SK-N-SH (cell line): ENCODE data around the gene OSBPL8. TPM values are rescaled to one million over a fixed set of nuclear protein-coding genes. Genes with fewer than 3 reads are reported as not detected.

Source experiments
- CTCF ChIA-PET: fragments of 300-600, 350-600 bp; formaldehyde crosslinking; extraction: SDS; loops from one replicate; lab custom pipeline; 2021; lab: Yijun Ruan, JAX
- POLR2A ChIA-PET: fragments of 350-600 bp; sonication (Branson Sonifier 250); formaldehyde crosslinking; extraction: SDS; loops from one replicate; lab custom pipeline; 2020; ENCODE audit warnings: antibody characterized with exemption, inconsistent platforms; lab: Yijun Ruan, JAX
- DNase-seq: peaks from one replicate; pipeline ENCODE4 v3.0.0; 2012
- H2AFZ ChIP-seq: fragments of 200-600 bp; sonication (generic); 2 replicates; pipeline ENCODE4 v1.8.1; 2016; ENCODE audit warnings: antibody characterized with exemption, mild to moderate bottlenecking, low read depth
- H3F3A ChIP-seq: fragments of 200-600 bp; sonication (generic); replicated peaks from 2 replicates; pipeline ENCODE3; 2016; ENCODE audit warnings: antibody characterized with exemption, mild to moderate bottlenecking; ENCODE audit not compliant: insufficient read depth
- H3K27ac ChIP-seq, 2 experiments: fragments of 200-500 bp in 1 of 2; fragments of 200-600 bp in 1 of 2; sonication (Bioruptor generic) in 1 of 2; sonication (generic), shearing (Covaris generic) in 1 of 2; 2 replicates each; pipeline versions ENCODE4 v1.5.1 to v1.6.1; 2014 to 2016; ENCODE audit warnings: low read depth in 2 of 2, inconsistent platforms in 1 of 2, low read length in 1 of 2, mild to moderate bottlenecking in 1 of 2, mixed read lengths in 1 of 2
- H3K27me3 ChIP-seq: fragments of 200-600 bp; sonication (generic), shearing (Covaris generic); 2 replicates; pipeline ENCODE4 v1.6.1; 2016; ENCODE audit warnings: mixed run types; ENCODE audit not compliant: insufficient read depth
- H3K36me3 ChIP-seq, 2 experiments: fragments of 200-500 bp in 1 of 2; fragments of 200-600 bp in 1 of 2; sonication (Bioruptor generic) in 1 of 2; sonication (generic) in 1 of 2; replicated peaks in 1 of 2; 2 replicates each; pipeline versions ENCODE3 to v1.5.1; 2014 to 2016; ENCODE audit warnings: low read length in 1 of 2, mild to moderate bottlenecking in 1 of 2; ENCODE audit not compliant: insufficient read depth in 2 of 2, control insufficient read depth in 1 of 2
- H3K4me1 ChIP-seq, 2 experiments: fragments of 200-500 bp in 1 of 2; fragments of 200-600 bp in 1 of 2; sonication (Bioruptor generic) in 1 of 2; sonication (generic), shearing (Covaris generic) in 1 of 2; 2 replicates each; pipeline versions ENCODE4 v1.5.1 to v1.6.1; 2014 to 2016; ENCODE audit warnings: low read depth in 1 of 2, low read length in 1 of 2, mixed run types in 1 of 2; ENCODE audit not compliant: insufficient read depth in 2 of 2, control insufficient read depth in 1 of 2
- H3K4me2 ChIP-seq: fragments of 200-600 bp; sonication (generic), shearing (Covaris generic); 2 replicates; pipeline ENCODE4 v1.6.1; 2017; ENCODE audit warnings: mixed run types
- H3K4me3 ChIP-seq, 2 experiments: fragments of 200-500 bp in 1 of 2; fragments of 200-600 bp in 1 of 2; sonication (Bioruptor generic) in 1 of 2; sonication (generic), shearing (Covaris generic) in 1 of 2; 2 replicates each; pipeline versions ENCODE4 v1.5.1 to v1.8.1; 2014 to 2016; ENCODE audit warnings: low read depth in 2 of 2, inconsistent platforms in 1 of 2, low read length in 1 of 2, mild to moderate bottlenecking in 1 of 2, mixed read lengths in 1 of 2, moderate library complexity in 1 of 2
- H3K79me2 ChIP-seq: fragments of 200-600 bp; sonication (generic); 2 replicates; pipeline ENCODE4 v1.8.1; 2017; ENCODE audit warnings: mild to moderate bottlenecking; ENCODE audit not compliant: insufficient read depth
- H3K9ac ChIP-seq: fragments of 200-600 bp; sonication (generic); 2 replicates; pipeline ENCODE4 v1.6.1; 2017; ENCODE audit warnings: mixed run types
- H3K9me2 ChIP-seq: fragments of 200-600 bp; sonication (generic); 2 replicates; pipeline ENCODE4 v1.6.1; 2017; ENCODE audit warnings: mixed run types
- H3K9me3 ChIP-seq: fragments of 200-600 bp; sonication (generic); 2 replicates; pipeline ENCODE4 v1.6.1; 2017; ENCODE audit warnings: mixed run types, mild to moderate bottlenecking, moderate library complexity
- H4K20me1 ChIP-seq: fragments of 200-600 bp; sonication (generic); 2 replicates; pipeline ENCODE4 v1.6.1; 2017; ENCODE audit warnings: mild to moderate bottlenecking, mixed run types; ENCODE audit not compliant: insufficient read depth
- CHD2 ChIP-seq: fragments of 150-350 bp; IDR thresholded peaks from 2 replicates; pipeline ENCODE4 v1.6.1; 2018; ENCODE audit warnings: low read length; ENCODE audit not compliant: partially characterized antibody
- ELF1 ChIP-seq: IDR thresholded peaks from 2 replicates; pipeline ENCODE4 v1.4.0; 2012
- EZH2phosphoT487 ChIP-seq: fragments of 200-600 bp; sonication (generic); IDR thresholded peaks from 2 replicates; pipeline ENCODE4 v1.6.1; 2017; ENCODE audit warnings: low read depth, mixed run types, mild to moderate bottlenecking, antibody characterized with exemption, moderate library complexity, borderline replicate concordance
- FOXJ3 ChIP-seq: sonication (generic); formaldehyde crosslinking; IDR thresholded peaks from 2 replicates; pipeline ENCODE4 v1.5.1; 2020; ENCODE audit warnings: mild to moderate bottlenecking, missing genetic modification reagents
- GABPA ChIP-seq: IDR thresholded peaks from 2 replicates; pipeline ENCODE4 v1.4.0; 2012; ENCODE audit warnings: low read depth, mild to moderate bottlenecking
- GATA2 ChIP-seq: sonication (generic); formaldehyde crosslinking; IDR thresholded peaks from 2 replicates; pipeline ENCODE4 v1.5.0; 2020; ENCODE audit warnings: mild to moderate bottlenecking, missing genetic modification reagents
- JUND ChIP-seq: IDR thresholded peaks from 2 replicates; pipeline ENCODE4 v1.4.0; 2012
- MEF2A ChIP-seq: IDR thresholded peaks from 2 replicates; pipeline ENCODE4 v1.4.0; 2012; ENCODE audit warnings: low read depth, borderline replicate concordance
- MXI1 ChIP-seq: IDR thresholded peaks from 2 replicates; pipeline ENCODE4 v1.6.1; 2012; ENCODE audit warnings: mild to moderate bottlenecking, low read depth, low read length, improper control_type of control experiment
- NFIC ChIP-seq: IDR thresholded peaks from 2 replicates; pipeline ENCODE4 v1.4.0; 2012; ENCODE audit warnings: borderline replicate concordance
- POLR2AphosphoS5 ChIP-seq: IDR thresholded peaks from 2 replicates; pipeline ENCODE4 v1.6.1; 2012; ENCODE audit warnings: low read depth, low read length
- RCOR1 ChIP-seq: fragments of 150-350 bp; IDR thresholded peaks from 2 replicates; pipeline ENCODE4 v1.6.1; 2017; ENCODE audit warnings: antibody characterized with exemption, low read length
- RXRA ChIP-seq: IDR thresholded peaks from 2 replicates; pipeline ENCODE4 v1.4.0; 2012; ENCODE audit warnings: low read depth, mild to moderate bottlenecking, borderline replicate concordance
- SIN3A ChIP-seq: IDR thresholded peaks from 2 replicates; pipeline ENCODE4 v1.6.1; 2012; ENCODE audit warnings: low read depth, mild to moderate bottlenecking, low read length, moderate library complexity, borderline replicate concordance
- SMC3 ChIP-seq: IDR thresholded peaks from 2 replicates; pipeline ENCODE4 v1.6.1; 2012; ENCODE audit warnings: low read depth, low read length, improper control_type of control experiment
- TAF1 ChIP-seq: IDR thresholded peaks from 2 replicates; pipeline ENCODE4 v1.6.1; 2012; ENCODE audit warnings: low read depth, mild to moderate bottlenecking, low read length, moderate library complexity, borderline replicate concordance
- TCF12 ChIP-seq: IDR thresholded peaks from 2 replicates; pipeline ENCODE4 v1.4.0; 2012
- YY1 ChIP-seq: IDR thresholded peaks from 2 replicates; pipeline ENCODE4 v1.4.0; 2012; ENCODE audit warnings: low read depth, mild to moderate bottlenecking
- WGBS: methylation state at CpG from one replicate; pipeline ENCODE4 v1.1.6; 2017; ENCODE audit warnings: low lambda C conversion rate; 5-methylcytosine and 5-hydroxymethylcytosine counted together
- polyA plus RNA-seq, 3 experiments: library from polyadenylated mRNA; depleted of rRNA; stranded (reverse); fragments of >200 nt; gene quantifications; 2 replicates each; pipeline ENCODE4 v1.2.3, GENCODE V29; 2012
- TF ChIP-seq, protein P1 (sequence below): IDR thresholded peaks from 2 replicates; pipeline ENCODE4 v1.4.0; 2012; ENCODE audit warnings: low read depth
- TF ChIP-seq, protein P2 (sequence below): IDR thresholded peaks from 2 replicates; pipeline ENCODE4; 2012
- TF ChIP-seq, protein P3 (sequence below): fragments of 150-350 bp; IDR thresholded peaks from 2 replicates; pipeline ENCODE4 v1.6.1; 2017; ENCODE audit warnings: antibody characterized with exemption, low read length, low read depth, borderline replicate concordance
- TF ChIP-seq, protein P4 (sequence below): fragments of 150-350 bp; IDR thresholded peaks from 2 replicates; pipeline ENCODE4 v1.6.1; 2016; ENCODE audit warnings: mild to moderate bottlenecking, low read depth, low read length
- TF ChIP-seq, protein P5 (sequence below): IDR thresholded peaks from 2 replicates; pipeline ENCODE4 v1.4.0; 2012; ENCODE audit warnings: low read depth, borderline replicate concordance

OSBPL8 gene
- polyA plus RNA-seq, 1 of the 3 experiments (the other 2 are of a cell fraction): 10.6 TPM

DNA sequence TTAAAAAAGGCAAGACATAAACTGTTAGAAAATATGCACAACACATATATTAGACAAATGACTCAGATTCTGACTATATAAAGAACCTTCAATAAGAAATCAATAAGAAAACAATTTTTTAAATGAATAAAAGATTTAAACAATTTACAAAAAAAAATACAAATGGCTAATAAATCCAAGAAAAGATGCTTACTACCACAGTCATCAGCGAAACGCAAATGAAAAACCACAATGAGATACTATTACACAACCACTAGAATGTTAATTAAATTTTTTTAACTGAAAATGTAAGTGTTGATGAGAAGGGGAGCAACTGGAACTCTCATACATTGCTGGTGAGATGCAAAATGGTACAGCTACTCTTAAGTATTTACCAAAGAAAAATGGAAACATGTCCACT lies 24.4 kb downstream of the OSBPL8 start:
- 99% methylated on average over 2 of the region's 2 CpGs for WGBS
- no peaks in the 10 kb centered on the region for H3K9me3 ChIP-seq
- TF ChIP-seq GATA2 (no peak), MXI1 (no peak), TCF12 (no peak), GABPA (no peak), SIN3A (no peak), NFIC (no peak), POLR2AphosphoS5 (no peak), EZH2phosphoT487 (no peak), TAF1 (no peak), FOXJ3 (CRISPR knock-in tag) (no peak), SMC3 (no peak), ELF1 (no peak)
- TF ChIP-seq, protein P1, sequence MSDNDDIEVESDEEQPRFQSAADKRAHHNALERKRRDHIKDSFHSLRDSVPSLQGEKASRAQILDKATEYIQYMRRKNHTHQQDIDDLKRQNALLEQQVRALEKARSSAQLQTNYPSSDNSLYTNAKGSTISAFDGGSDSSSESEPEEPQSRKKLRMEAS: no peak
- TF ChIP-seq, protein P2, sequence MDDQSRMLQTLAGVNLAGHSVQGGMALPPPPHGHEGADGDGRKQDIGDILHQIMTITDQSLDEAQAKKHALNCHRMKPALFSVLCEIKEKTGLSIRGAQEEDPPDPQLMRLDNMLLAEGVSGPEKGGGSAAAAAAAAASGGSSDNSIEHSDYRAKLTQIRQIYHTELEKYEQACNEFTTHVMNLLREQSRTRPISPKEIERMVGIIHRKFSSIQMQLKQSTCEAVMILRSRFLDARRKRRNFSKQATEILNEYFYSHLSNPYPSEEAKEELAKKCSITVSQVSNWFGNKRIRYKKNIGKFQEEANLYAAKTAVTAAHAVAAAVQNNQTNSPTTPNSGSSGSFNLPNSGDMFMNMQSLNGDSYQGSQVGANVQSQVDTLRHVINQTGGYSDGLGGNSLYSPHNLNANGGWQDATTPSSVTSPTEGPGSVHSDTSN: no peak
- TF ChIP-seq, protein P3, sequence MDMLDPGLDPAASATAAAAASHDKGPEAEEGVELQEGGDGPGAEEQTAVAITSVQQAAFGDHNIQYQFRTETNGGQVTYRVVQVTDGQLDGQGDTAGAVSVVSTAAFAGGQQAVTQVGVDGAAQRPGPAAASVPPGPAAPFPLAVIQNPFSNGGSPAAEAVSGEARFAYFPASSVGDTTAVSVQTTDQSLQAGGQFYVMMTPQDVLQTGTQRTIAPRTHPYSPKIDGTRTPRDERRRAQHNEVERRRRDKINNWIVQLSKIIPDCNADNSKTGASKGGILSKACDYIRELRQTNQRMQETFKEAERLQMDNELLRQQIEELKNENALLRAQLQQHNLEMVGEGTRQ: no peak
- TF ChIP-seq, protein P4, sequence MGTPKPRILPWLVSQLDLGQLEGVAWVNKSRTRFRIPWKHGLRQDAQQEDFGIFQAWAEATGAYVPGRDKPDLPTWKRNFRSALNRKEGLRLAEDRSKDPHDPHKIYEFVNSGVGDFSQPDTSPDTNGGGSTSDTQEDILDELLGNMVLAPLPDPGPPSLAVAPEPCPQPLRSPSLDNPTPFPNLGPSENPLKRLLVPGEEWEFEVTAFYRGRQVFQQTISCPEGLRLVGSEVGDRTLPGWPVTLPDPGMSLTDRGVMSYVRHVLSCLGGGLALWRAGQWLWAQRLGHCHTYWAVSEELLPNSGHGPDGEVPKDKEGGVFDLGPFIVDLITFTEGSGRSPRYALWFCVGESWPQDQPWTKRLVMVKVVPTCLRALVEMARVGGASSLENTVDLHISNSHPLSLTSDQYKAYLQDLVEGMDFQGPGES: no peak
- TF ChIP-seq, all 33 proteins: peak for 0
- Histone ChIP-seq H3K27me3 (no peaks in the 10 kb centered on the region), H3K4me1 (peaks cover 0 to 5% of the 10 kb centered on the region in 2 experiments; a peak in 1 of 4 replicates), H3K4me2 (no peak overlapping the region), H3K27ac (no peak overlapping the region), H2AFZ (no peak overlapping the region), H3K79me2 (peaks cover 74% of the 10 kb centered on the region), H4K20me1 (peaks cover 4% of the 10 kb centered on the region; the same call in 1 of the 2 replicates), H3K9me2 (no peaks in the 10 kb centered on the region), H3K9ac (no peak overlapping the region), H3K4me3 (no peak overlapping the region), H3K36me3 (no peaks in the 10 kb centered on the region), H3F3A (peaks cover 3% of the 10 kb centered on the region)
- ChIA-PET CTCF (no interaction called here), POLR2A (no interaction called here)
- DNase-seq: no peak

DNA sequence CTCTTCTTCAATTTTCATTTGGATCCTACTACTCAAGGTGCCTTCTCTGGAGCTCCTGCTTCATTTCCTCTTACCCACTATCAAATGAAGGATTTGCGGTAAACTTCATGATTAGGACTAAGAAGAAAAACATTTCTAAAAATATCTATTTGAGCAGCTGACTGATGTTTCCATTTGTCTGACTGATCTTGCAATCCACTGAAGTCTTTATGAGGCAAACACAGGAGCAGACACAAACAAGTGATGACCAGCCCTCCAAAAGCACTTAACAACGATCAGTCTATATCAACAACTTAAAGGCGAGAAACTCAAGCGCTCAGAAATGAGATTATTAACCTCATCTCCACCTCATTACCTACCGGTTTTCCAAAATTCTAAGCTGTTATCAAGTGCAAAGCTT lies 26.2 kb downstream of the OSBPL8 start:
- Histone ChIP-seq H3K9me2 (no peaks in the 10 kb centered on the region), H4K20me1 (no peaks in the 10 kb centered on the region), H3K4me3 (no peak overlapping the region), H2AFZ (no peak overlapping the region), H3K27me3 (no peaks in the 10 kb centered on the region), H3K36me3 (no peaks in the 10 kb centered on the region), H3F3A (peaks cover 3% of the 10 kb centered on the region), H3K79me2 (peaks cover 73% of the 10 kb centered on the region), H3K4me1 (no peaks in the 10 kb centered on the region; a peak in 1 of 4 replicates), H3K9me3 (no peaks in the 10 kb centered on the region), H3K9ac (no peak overlapping the region), H3K27ac (no peak overlapping the region), H3K4me2 (no peak overlapping the region)
- ChIA-PET POLR2A (interaction anchor here (0.6 kb wide), 1 partner anchor 1965 kb away, joined by 3 read pairs; no protein-coding TSS in a partner anchor), CTCF (no interaction called here)
- WGBS: 96% methylated on average over 5 of the region's 5 CpGs
- DNase-seq: no peak
- TF ChIP-seq, protein P3: no peak
- TF ChIP-seq ELF1 (no peak), TAF1 (no peak), EZH2phosphoT487 (no peak), YY1 (no peak), JUND (no peak), POLR2AphosphoS5 (no peak), NFIC (no peak), RXRA (no peak), CHD2 (no peak), TCF12 (no peak), RCOR1 (no peak), GABPA (no peak), MEF2A (no peak)
- TF ChIP-seq, protein P5, sequence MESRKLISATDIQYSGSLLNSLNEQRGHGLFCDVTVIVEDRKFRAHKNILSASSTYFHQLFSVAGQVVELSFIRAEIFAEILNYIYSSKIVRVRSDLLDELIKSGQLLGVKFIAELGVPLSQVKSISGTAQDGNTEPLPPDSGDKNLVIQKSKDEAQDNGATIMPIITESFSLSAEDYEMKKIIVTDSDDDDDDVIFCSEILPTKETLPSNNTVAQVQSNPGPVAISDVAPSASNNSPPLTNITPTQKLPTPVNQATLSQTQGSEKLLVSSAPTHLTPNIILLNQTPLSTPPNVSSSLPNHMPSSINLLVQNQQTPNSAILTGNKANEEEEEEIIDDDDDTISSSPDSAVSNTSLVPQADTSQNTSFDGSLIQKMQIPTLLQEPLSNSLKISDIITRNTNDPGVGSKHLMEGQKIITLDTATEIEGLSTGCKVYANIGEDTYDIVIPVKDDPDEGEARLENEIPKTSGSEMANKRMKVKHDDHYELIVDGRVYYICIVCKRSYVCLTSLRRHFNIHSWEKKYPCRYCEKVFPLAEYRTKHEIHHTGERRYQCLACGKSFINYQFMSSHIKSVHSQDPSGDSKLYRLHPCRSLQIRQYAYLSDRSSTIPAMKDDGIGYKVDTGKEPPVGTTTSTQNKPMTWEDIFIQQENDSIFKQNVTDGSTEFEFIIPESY: no peak
